Astrocyte (in vitro differentiated cells and primary cell): ENCODE data around the gene ASB2. TPM values are rescaled to one million over a fixed set of nuclear protein-coding genes. Genes with fewer than 3 reads are reported as not detected.
A peak's percentile ranks its signal among the peaks of the same experiment; 100 is the strongest.

Experiments used
- DNase-seq: peaks from one replicate; pipeline ENCODE4 v3.0.0-alpha.2; 2010; ENCODE audit warnings: low read depth
- FAIRE-seq: peaks from 2 replicates; lab custom pipeline; 2011; peaks lifted over from hg19 to GRCh38; lab: Jason Lieb, UNC
- H2AFZ ChIP-seq: 2 replicates; pipeline ENCODE4 v1.6.0; 2012; ENCODE audit warnings: low read depth, low read length, inconsistent platforms
- H3K27ac ChIP-seq: 2 replicates; pipeline ENCODE4 v1.5.1; 2011; ENCODE audit warnings: low read depth, low read length, inconsistent platforms
- H3K27me3 ChIP-seq: 2 replicates; pipeline ENCODE4 v1.6.0; 2011; ENCODE audit warnings: low read length, inconsistent platforms; ENCODE audit not compliant: insufficient read depth
- H3K36me3 ChIP-seq: 2 replicates; pipeline ENCODE4 v1.5.1; 2011; ENCODE audit warnings: low read length, inconsistent platforms; ENCODE audit not compliant: insufficient read depth
- H3K4me1 ChIP-seq: 2 replicates; pipeline ENCODE4 v1.5.1; 2011; ENCODE audit warnings: low read length, inconsistent platforms; ENCODE audit not compliant: insufficient read depth
- H3K4me2 ChIP-seq: 2 replicates; pipeline ENCODE4 v1.6.0; 2012; ENCODE audit warnings: low read length, inconsistent platforms
- H3K4me3 ChIP-seq: 2 replicates; pipeline ENCODE4 v1.5.1; 2011; ENCODE audit warnings: low read depth, mild to moderate bottlenecking, low read length, inconsistent platforms; ENCODE audit not compliant: insufficient read depth
- H3K79me2 ChIP-seq: 2 replicates; pipeline ENCODE4 v1.6.0; 2012; ENCODE audit warnings: mild to moderate bottlenecking, low read length, inconsistent platforms; ENCODE audit not compliant: insufficient read depth
- H3K9ac ChIP-seq: 2 replicates; pipeline ENCODE4 v1.6.0; 2012; ENCODE audit warnings: mild to moderate bottlenecking, low read length, inconsistent platforms
- H3K9me3 ChIP-seq: 2 replicates; pipeline ENCODE4 v1.5.1; 2012; ENCODE audit warnings: low read depth, mild to moderate bottlenecking, low read length, inconsistent platforms; ENCODE audit not compliant: insufficient read depth
- H4K20me1 ChIP-seq: 2 replicates; pipeline ENCODE4 v1.6.0; 2012; ENCODE audit warnings: low read length, inconsistent platforms; ENCODE audit not compliant: insufficient read depth
- H3K27ac Mint-ChIP-seq: one replicate; pipeline ENCODE4 v1.8.0; 2021; ENCODE audit warnings: mild to moderate bottlenecking, mixed read lengths; ENCODE audit not compliant: unreplicated experiment
- H3K27me3 Mint-ChIP-seq: one replicate; pipeline ENCODE4 v1.8.0; 2021; ENCODE audit warnings: low read depth, mixed read lengths; ENCODE audit not compliant: unreplicated experiment
- H3K36me3 Mint-ChIP-seq: one replicate; pipeline ENCODE4 v1.8.0; 2021; ENCODE audit warnings: low read depth, mixed read lengths; ENCODE audit not compliant: unreplicated experiment
- H3K4me1 Mint-ChIP-seq: one replicate; pipeline ENCODE4 v1.8.0; 2021; ENCODE audit warnings: low read depth, mixed read lengths; ENCODE audit not compliant: unreplicated experiment
- H3K4me3 Mint-ChIP-seq: one replicate; pipeline ENCODE4 v1.8.0; 2021; ENCODE audit warnings: mild to moderate bottlenecking, moderate library complexity, mixed read lengths; ENCODE audit not compliant: unreplicated experiment
- H3K9me3 Mint-ChIP-seq: one replicate; pipeline ENCODE4 v1.8.0; 2021; ENCODE audit warnings: mild to moderate bottlenecking, mixed read lengths; ENCODE audit not compliant: unreplicated experiment
- EZH2 ChIP-seq: IDR thresholded peaks from 2 replicates; pipeline ENCODE4 v1.6.1; 2012; ENCODE audit warnings: mild to moderate bottlenecking, low read length, inconsistent platforms; ENCODE audit not compliant: insufficient read depth
- total RNA-seq: library from RNA; stranded (reverse); gene quantifications from 2 replicates; pipeline ENCODE4 v1.2.1, GENCODE V29; 2021
- TF ChIP-seq, protein P1 (sequence below): IDR thresholded peaks from 2 replicates; pipeline ENCODE4 v1.5.1; 2011; ENCODE audit warnings: low read depth, mild to moderate bottlenecking, inconsistent platforms, low read length, moderate library complexity; ENCODE audit not compliant: insufficient read depth

The ASB2 gene
- total RNA-seq, 1 donor from 2014 or later: 0.25 TPM

GRCh38 chr14:93893661-93894261, 82.6 kb downstream of the ASB2 start:
- Histone ChIP-seq H3K9me3 (no peaks in the 10 kb centered on the region), H3K4me2 (no peak overlapping the region), H3K36me3 (no peaks in the 10 kb centered on the region), H3K27me3 (no peaks in the 10 kb centered on the region), H3K4me1 (no peaks in the 10 kb centered on the region), H3K27ac (no peak overlapping the region), H3K79me2 (no peaks in the 10 kb centered on the region), H2AFZ (no peak overlapping the region), H4K20me1 (no peaks in the 10 kb centered on the region), H3K9ac (no peak overlapping the region), H3K4me3 (no peak overlapping the region)
- H3K27me3 Mint-ChIP-seq: peaks cover 39% of the 10 kb centered on the region
- FAIRE-seq: no peak
- H3K4me3 Mint-ChIP-seq: no peak overlapping the region
- no peaks in the 10 kb centered on the region for H3K36me3 Mint-ChIP-seq
- TF ChIP-seq, protein P1, sequence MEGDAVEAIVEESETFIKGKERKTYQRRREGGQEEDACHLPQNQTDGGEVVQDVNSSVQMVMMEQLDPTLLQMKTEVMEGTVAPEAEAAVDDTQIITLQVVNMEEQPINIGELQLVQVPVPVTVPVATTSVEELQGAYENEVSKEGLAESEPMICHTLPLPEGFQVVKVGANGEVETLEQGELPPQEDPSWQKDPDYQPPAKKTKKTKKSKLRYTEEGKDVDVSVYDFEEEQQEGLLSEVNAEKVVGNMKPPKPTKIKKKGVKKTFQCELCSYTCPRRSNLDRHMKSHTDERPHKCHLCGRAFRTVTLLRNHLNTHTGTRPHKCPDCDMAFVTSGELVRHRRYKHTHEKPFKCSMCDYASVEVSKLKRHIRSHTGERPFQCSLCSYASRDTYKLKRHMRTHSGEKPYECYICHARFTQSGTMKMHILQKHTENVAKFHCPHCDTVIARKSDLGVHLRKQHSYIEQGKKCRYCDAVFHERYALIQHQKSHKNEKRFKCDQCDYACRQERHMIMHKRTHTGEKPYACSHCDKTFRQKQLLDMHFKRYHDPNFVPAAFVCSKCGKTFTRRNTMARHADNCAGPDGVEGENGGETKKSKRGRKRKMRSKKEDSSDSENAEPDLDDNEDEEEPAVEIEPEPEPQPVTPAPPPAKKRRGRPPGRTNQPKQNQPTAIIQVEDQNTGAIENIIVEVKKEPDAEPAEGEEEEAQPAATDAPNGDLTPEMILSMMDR: no peak
- TF ChIP-seq EZH2: no peak
- H3K27ac Mint-ChIP-seq: no peak overlapping the region
- no peaks in the 10 kb centered on the region for H3K4me1 Mint-ChIP-seq
- no peak for DNase-seq
- no peaks in the 10 kb centered on the region for H3K9me3 Mint-ChIP-seq

DNA sequence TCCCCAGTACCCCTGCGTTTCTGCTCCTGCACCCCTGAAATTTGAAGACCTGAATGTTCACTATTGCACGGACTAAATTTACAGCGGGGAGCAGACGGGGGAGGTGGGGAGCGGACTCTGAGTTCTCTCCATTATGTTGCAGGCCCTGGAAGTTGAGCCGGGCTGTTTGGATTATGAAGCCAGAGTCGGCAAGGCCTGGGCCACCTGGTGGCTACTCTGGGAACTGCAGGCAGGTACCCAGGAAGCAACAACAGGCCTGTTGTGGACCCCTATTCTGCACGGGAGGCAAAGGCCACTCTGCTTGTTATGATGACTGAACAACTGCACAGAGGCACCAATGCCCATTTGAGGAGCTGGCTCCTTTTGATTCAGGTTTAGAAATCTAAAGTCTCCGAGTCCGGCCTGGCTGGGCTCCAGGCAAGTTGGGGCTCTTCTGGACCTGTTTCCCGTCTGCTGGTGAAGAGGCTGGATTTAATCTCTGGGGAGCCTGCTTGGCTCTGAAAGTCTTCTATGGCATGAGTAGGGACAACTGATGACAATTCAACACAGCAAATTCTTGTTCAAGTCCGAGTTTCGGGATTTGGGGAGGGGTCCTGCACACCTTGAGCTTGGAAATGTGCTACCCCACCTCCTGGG, 83.3 kb downstream of the ASB2 start:
- no peaks in the 10 kb centered on the region for H3K4me1 ChIP-seq
- H3K27ac ChIP-seq: no peak overlapping the region
- H3K9me3 Mint-ChIP-seq: no peaks in the 10 kb centered on the region
- no peak overlapping the region for H3K4me2 ChIP-seq
- no peak for FAIRE-seq
- no peaks in the 10 kb centered on the region for H3K36me3 Mint-ChIP-seq
- H3K27me3 Mint-ChIP-seq: peaks cover 43% of the 10 kb centered on the region
- no peaks in the 10 kb centered on the region for H3K27me3 ChIP-seq
- no peaks in the 10 kb centered on the region for H4K20me1 ChIP-seq
- H3K79me2 ChIP-seq: no peaks in the 10 kb centered on the region
- DNase-seq: peak; percentile 17
- H3K4me3 Mint-ChIP-seq: no peak overlapping the region
- H3K36me3 ChIP-seq: no peaks in the 10 kb centered on the region
- H3K9me3 ChIP-seq: no peaks in the 10 kb centered on the region
- H3K27ac Mint-ChIP-seq: no peak overlapping the region
- no peak overlapping the region for H3K4me3 ChIP-seq
- no peaks in the 10 kb centered on the region for H3K4me1 Mint-ChIP-seq
- H2AFZ ChIP-seq: peak overlapping the region; percentile 47
- TF ChIP-seq, protein P1: peak; percentile 93
- no peak for TF ChIP-seq EZH2
- H3K9ac ChIP-seq: no peak overlapping the region

DNA sequence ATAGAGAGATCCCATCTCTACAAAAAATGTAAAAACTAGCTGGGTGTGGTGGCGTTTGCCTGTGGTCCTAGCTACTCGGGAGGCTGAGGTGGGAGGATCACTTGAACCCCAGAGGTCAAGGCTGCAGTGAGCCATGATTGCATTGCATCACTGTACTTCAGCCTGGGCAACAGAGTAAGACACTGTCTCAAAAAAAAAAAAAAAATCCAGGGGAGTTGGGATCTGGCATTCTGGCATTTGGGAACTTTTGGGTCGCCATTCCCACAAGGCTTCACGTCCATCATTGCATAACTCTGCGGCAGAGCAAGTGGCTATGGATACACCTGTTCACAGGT, 83.9 kb downstream of the ASB2 start:
- H3K79me2 ChIP-seq: no peaks in the 10 kb centered on the region
- H2AFZ ChIP-seq: no peak overlapping the region
- H3K9me3 Mint-ChIP-seq: no peaks in the 10 kb centered on the region
- no peak overlapping the region for H3K4me3 ChIP-seq
- no peak overlapping the region for H3K27ac Mint-ChIP-seq
- H3K4me2 ChIP-seq: no peak overlapping the region
- H3K4me1 ChIP-seq: no peaks in the 10 kb centered on the region
- H3K27me3 Mint-ChIP-seq: peaks cover 43% of the 10 kb centered on the region
- no peak overlapping the region for H3K4me3 Mint-ChIP-seq
- H3K4me1 Mint-ChIP-seq: no peaks in the 10 kb centered on the region
- H4K20me1 ChIP-seq: no peaks in the 10 kb centered on the region
- no peaks in the 10 kb centered on the region for H3K36me3 ChIP-seq
- TF ChIP-seq EZH2: no peak
- TF ChIP-seq, protein P1: no peak
- no peaks in the 10 kb centered on the region for H3K27me3 ChIP-seq
- no peaks in the 10 kb centered on the region for H3K36me3 Mint-ChIP-seq
- DNase-seq (no peak), FAIRE-seq (no peak)
- no peak overlapping the region for H3K9ac ChIP-seq
- H3K9me3 ChIP-seq: no peaks in the 10 kb centered on the region
- H3K27ac ChIP-seq: no peak overlapping the region
